HFFc6 (cell line): ENCODE data around the gene UBR4. TPM values are rescaled to one million over a fixed set of nuclear protein-coding genes. Genes with fewer than 3 reads are reported as not detected.

Experiments
- DNase-seq: peaks from one replicate; pipeline ENCODE4 v3.0.0-alpha.2; 2018
- H3K27ac Mint-ChIP-seq: 2 replicates; pipeline ENCODE4 v1.8.0; 2020; ENCODE audit warnings: mild to moderate bottlenecking, mixed read lengths
- H3K27me3 Mint-ChIP-seq: 2 replicates; pipeline ENCODE4 v1.8.0; 2021; ENCODE audit warnings: mild to moderate bottlenecking, moderate library complexity, mixed read lengths; ENCODE audit not compliant: insufficient read depth
- H3K36me3 Mint-ChIP-seq: 2 replicates; pipeline ENCODE4 v1.8.0; 2021; ENCODE audit warnings: low read depth, mixed read lengths
- H3K4me1 Mint-ChIP-seq: 2 replicates; pipeline ENCODE4 v1.8.0; 2020; ENCODE audit warnings: low read depth, mixed read lengths
- H3K4me3 Mint-ChIP-seq: 2 replicates; pipeline ENCODE4 v1.8.0; 2020; ENCODE audit warnings: mild to moderate bottlenecking, moderate library complexity, mixed read lengths
- H3K9me3 Mint-ChIP-seq: 2 replicates; pipeline ENCODE4 v1.8.0; 2020; ENCODE audit warnings: mild to moderate bottlenecking, mixed read lengths
- total RNA-seq, 6 experiments: library from RNA; stranded (reverse); fragmentation: NEBNext Ultra II Directional; extraction: Animal tissue kit (Norgen Biotek cat#: 25700); gene quantifications; 2 replicates in 1 of 6; 3 replicates in 5 of 6; pipeline ENCODE4 v1.2.3, GENCODE V29; 2021
- TF ChIP-seq, protein P1 (sequence below): fragments of 200-600 bp; sonication (generic); IDR thresholded peaks from 2 replicates; pipeline ENCODE4 v1.5.0; 2021; ENCODE audit warnings: antibody characterized with exemption, mild to moderate bottlenecking

The UBR4 gene
- total RNA-seq, 6 experiments from 2014 or later: 74.2 to 116 (median 88.6) TPM

DNA sequence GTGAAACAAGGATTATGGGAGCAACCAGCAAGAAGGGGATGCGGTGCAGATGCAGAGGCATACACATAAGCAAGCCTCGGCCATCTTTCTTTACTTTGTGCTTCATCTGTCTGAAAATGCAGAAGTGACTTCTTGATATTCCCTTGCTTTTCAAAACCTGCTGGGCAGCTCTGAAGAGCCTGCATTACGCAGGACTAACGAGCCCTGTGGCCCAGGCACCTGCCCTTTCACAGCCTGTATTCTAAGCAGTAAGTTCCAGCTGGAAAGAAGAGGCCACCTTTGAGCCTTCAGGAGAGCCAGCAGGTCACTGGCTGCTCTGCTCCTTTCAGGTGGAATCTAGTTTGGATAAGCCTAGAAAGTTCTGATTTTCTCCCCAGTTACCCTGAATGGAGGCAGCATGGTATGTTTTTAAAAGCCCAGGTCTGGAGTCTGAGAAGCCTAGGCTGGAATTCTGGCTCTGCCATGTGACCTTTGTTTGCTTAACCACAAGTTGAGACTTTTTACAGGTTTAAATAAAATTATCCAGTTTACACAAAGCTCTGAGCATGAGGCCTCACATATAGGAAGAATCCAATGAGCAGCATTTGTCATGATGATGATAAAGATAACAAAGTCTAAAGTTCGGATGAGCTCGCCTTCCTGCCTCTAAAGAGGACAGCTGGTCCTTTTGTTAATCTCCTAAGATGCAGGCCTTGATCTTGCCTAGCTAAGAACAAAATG, 122.9 kb downstream of the UBR4 start:
- 0 out of 2 replicates have a peak overlapping the region, but pooled peaks have one; percentile 13 for H3K27ac Mint-ChIP-seq
- peak; percentile 40 for DNase-seq

DNA sequence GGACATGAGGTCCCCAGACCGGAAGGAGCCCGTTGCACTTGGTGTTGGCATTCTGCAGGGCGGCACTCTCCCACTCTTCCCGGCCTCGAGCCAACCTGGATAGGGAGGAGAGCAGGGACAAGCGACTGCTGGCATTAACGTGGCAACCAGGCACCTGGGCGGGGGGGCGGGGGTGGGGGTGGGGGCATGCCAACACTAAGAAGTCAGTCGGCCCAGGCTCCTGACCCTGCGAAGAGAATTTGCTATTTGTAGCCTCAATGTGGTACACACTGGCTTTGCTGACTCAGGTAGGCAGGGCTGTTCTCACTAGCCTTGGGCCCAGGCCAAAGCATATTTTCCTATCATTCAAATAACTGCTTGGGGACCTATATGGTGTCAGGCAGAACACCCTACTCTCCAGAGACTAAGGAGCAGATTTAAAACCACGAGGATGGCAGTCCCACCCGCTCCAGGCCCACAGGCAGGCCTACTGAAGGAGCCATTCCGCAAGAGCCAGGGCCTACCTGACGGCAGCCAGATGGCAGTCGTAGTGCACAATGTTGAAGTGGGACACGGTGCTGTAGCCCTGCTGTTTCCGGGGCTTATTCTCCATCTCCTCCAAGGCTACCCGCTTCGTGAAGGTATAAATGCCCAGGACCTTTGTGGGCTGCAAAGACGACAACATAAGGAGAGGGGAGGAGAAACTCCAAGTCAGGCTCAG, 123.7 kb downstream of the UBR4 start:
- no peak for DNase-seq
- Mint-ChIP-seq H3K27me3 (no peaks in the 10 kb centered on the region; the same call in 1 of the 2 replicates), H3K9me3 (no peaks in the 10 kb centered on the region), H3K27ac (no peak overlapping the region; the same call in 1 of the 2 replicates), H3K4me3 (no peak overlapping the region), H3K36me3 (peaks cover 52% of the 10 kb centered on the region), H3K4me1 (peaks cover 24% of the 10 kb centered on the region)
- TF ChIP-seq, protein P1, sequence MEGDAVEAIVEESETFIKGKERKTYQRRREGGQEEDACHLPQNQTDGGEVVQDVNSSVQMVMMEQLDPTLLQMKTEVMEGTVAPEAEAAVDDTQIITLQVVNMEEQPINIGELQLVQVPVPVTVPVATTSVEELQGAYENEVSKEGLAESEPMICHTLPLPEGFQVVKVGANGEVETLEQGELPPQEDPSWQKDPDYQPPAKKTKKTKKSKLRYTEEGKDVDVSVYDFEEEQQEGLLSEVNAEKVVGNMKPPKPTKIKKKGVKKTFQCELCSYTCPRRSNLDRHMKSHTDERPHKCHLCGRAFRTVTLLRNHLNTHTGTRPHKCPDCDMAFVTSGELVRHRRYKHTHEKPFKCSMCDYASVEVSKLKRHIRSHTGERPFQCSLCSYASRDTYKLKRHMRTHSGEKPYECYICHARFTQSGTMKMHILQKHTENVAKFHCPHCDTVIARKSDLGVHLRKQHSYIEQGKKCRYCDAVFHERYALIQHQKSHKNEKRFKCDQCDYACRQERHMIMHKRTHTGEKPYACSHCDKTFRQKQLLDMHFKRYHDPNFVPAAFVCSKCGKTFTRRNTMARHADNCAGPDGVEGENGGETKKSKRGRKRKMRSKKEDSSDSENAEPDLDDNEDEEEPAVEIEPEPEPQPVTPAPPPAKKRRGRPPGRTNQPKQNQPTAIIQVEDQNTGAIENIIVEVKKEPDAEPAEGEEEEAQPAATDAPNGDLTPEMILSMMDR: no peak

More for the DNA sequence above, 122.9 kb downstream of the UBR4 start:
- Mint-ChIP-seq H3K9me3 (no peaks in the 10 kb centered on the region), H3K27me3 (no peaks in the 10 kb centered on the region; the same call in 1 of the 2 replicates), H3K4me1 (peaks cover 16% of the 10 kb centered on the region), H3K36me3 (peaks cover 46% of the 10 kb centered on the region), H3K4me3 (no peak overlapping the region)
- TF ChIP-seq, protein P1: no peak

DNA sequence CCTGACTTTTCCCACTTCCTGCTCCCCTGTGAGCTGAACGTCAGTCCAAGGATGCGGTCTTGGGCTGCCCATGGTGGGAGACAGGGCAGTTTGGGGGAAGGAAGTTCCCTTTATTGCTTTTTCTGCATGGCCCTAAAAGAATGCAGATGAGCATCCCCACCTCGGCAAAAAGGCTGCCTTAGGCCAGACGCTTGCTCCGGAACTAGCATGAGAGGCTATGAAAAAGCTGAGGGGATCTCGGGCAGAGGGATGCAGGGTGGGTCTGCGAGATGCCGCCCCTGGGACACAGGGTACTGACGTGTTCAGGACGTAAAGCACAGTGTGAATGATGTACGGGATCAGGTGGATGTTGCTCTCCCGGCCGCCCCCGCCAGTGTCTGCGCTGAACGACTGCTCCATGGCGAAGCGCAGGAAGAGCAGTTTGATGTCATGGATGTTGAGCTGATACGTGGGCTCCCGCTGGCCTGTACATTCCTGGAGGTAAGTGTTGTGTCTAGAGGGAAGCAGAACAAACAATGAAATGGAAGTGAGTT, 125.8 kb downstream of the UBR4 start:
- H3K27ac Mint-ChIP-seq: no peak overlapping the region
- no peaks in the 10 kb centered on the region for H3K9me3 Mint-ChIP-seq
- H3K27me3 Mint-ChIP-seq: no peaks in the 10 kb centered on the region; the same call in 1 of the 2 replicates
- DNase-seq: no peak
- peaks cover 42% of the 10 kb centered on the region for H3K4me1 Mint-ChIP-seq
- TF ChIP-seq, protein P1: no peak
- H3K36me3 Mint-ChIP-seq: peaks cover 52% of the 10 kb centered on the region
- H3K4me3 Mint-ChIP-seq: no peak overlapping the region

DNA sequence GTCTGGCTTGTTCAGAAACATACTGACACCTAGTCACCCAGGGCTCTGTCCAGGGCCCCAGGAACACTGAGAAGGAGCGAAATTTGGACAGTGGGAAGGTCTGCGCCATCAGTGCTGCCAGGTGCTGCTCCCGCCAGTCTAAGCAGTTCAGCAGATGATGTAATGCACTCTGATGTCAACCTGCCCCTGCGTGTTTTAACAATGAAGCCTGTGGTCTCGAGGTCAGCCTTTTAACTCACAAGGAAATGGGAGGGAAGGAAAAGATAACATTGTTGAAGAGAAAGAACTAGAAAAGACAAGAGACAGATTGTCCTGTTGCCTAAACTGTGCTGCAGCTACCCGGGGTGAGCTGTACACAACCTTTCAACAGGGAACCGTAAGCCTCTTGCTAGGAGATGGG, 127.0 kb downstream of the UBR4 start:
- H3K4me1 Mint-ChIP-seq: peaks cover 42% of the 10 kb centered on the region
- DNase-seq: no peak
- no peaks in the 10 kb centered on the region for H3K9me3 Mint-ChIP-seq
- peak overlapping the region; percentile 39; the same call in 1 of the 2 replicates for H3K27ac Mint-ChIP-seq
- TF ChIP-seq, protein P1: no peak
- peaks cover 2% of the 10 kb centered on the region for H3K27me3 Mint-ChIP-seq
- H3K4me3 Mint-ChIP-seq: no peak overlapping the region
- H3K36me3 Mint-ChIP-seq: peaks cover 43% of the 10 kb centered on the region

DNA sequence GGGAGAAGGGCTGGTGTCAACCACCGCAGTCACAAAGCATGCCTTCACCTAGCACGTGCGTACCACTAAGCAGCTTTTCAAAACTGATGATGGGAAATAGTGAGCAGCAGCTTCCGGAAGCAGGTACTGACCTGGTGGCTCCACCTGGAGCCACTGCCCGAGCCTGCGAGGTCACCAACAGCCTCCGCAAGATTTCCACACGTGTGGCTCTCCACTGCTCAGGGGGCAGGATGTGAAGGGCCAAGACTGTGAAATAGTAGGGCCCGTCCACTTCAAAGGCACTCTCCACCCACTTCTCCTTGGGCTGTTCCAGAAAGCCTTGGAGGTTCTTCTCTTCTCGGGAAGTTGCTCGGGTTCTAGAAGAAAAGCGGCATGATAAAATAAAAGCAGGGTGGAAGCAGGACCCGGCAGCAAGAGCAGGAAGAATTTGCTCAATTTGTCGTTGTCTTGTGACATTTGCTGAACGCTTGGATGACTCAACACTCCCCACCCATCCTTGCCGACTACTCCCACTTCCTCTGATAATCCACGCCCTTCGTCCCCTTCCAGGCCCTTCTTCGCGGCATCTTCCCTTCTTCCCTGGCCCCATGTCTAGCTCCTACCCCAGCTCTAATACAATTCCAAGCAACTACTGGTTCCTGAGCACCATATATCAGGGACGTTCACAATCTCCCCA, 128.7 kb downstream of the UBR4 start:
- no peak for DNase-seq
- H3K4me1 Mint-ChIP-seq: peaks cover 31% of the 10 kb centered on the region
- H3K36me3 Mint-ChIP-seq: peaks cover 58% of the 10 kb centered on the region
- TF ChIP-seq, protein P1: no peak
- peak overlapping the region; percentile 80 for H3K27ac Mint-ChIP-seq
- H3K4me3 Mint-ChIP-seq: peak overlapping the region; percentile 16; the same call in 1 of the 2 replicates
- no peaks in the 10 kb centered on the region for H3K9me3 Mint-ChIP-seq
- peaks cover 2% of the 10 kb centered on the region for H3K27me3 Mint-ChIP-seq
